ENCODE measurements around the gene HLA-DOA. TPM values are rescaled to one million over a fixed set of nuclear protein-coding genes. Genes with fewer than 3 reads are reported as not detected.

Gene HLA-DOA
- total RNA-seq, 1 donor, result not detected

- no peak for DNase-seq (ENCODE audit: low read depth)
- H3K4me3 ChIP-seq (ENCODE audit: low read depth, low read length), result no peak overlapping the region
- no peak for TF ChIP-seq CTCF (IDR thresholded peaks at IDR 0.05; ENCODE audit: insufficient read depth, low read length)
Observed at GRCh38 chr6:33028220-33028849, 18.9 kb upstream of the HLA-DOA start.

GRCh38 chr6:33024521-33024920 is 15.1 kb upstream of the HLA-DOA start:
- DNase-seq (ENCODE audit: low read depth), result no peak
- H3K4me3 ChIP-seq (ENCODE audit: low read depth, low read length), result no peak overlapping the region
- TF ChIP-seq CTCF (IDR thresholded peaks at IDR 0.05; ENCODE audit: insufficient read depth, low read length), result no peak

GRCh38 chr6:33023536-33023935 is 14.1 kb upstream of the HLA-DOA start:
- H3K4me3 ChIP-seq (ENCODE audit: low read depth, low read length), result no peak overlapping the region
- DNase-seq (ENCODE audit: low read depth), result no peak
- TF ChIP-seq CTCF (IDR thresholded peaks at IDR 0.05; ENCODE audit: insufficient read depth, low read length), result no peak

GRCh38 chr6:33021917-33022316 is 12.5 kb upstream of the HLA-DOA start:
- no peak for TF ChIP-seq CTCF (IDR thresholded peaks at IDR 0.05; ENCODE audit: insufficient read depth, low read length)
- DNase-seq (ENCODE audit: low read depth), result no peak
- no peak overlapping the region for H3K4me3 ChIP-seq (ENCODE audit: low read depth, low read length)

GRCh38 chr6:33019372-33019771 is 10.0 kb upstream of the HLA-DOA start:
- DNase-seq (ENCODE audit: low read depth), result no peak
- no peak overlapping the region for H3K4me3 ChIP-seq (ENCODE audit: low read depth, low read length)
- no peak for TF ChIP-seq CTCF (IDR thresholded peaks at IDR 0.05; ENCODE audit: insufficient read depth, low read length)

GRCh38 chr6:33018904-33019303 is 9.5 kb upstream of the HLA-DOA start:
- peak overlapping the region; percentile 45 for H3K4me3 ChIP-seq (ENCODE audit: low read depth, low read length)
- peak; percentile 62 for DNase-seq (ENCODE audit: low read depth)
- no peak for TF ChIP-seq CTCF (IDR thresholded peaks at IDR 0.05; ENCODE audit: insufficient read depth, low read length)

- H3K4me3 ChIP-seq (ENCODE audit: low read depth, low read length), result no peak overlapping the region
- no peak for TF ChIP-seq CTCF (IDR thresholded peaks at IDR 0.05; ENCODE audit: insufficient read depth, low read length)
- no peak for DNase-seq (ENCODE audit: low read depth)
Observed at GRCh38 chr6:33018418-33018817, 9.0 kb upstream of the HLA-DOA start.

All from fibroblast of the aortic adventitia (primary cell).